ENCODE data around the gene ADGRB3.
"Not testable (repeated sequence)": the region's sequence is repeated elsewhere in the genome, so short reads cannot be mapped to it uniquely, and the experiment has no call there.

Gene ADGRB3

DNA sequence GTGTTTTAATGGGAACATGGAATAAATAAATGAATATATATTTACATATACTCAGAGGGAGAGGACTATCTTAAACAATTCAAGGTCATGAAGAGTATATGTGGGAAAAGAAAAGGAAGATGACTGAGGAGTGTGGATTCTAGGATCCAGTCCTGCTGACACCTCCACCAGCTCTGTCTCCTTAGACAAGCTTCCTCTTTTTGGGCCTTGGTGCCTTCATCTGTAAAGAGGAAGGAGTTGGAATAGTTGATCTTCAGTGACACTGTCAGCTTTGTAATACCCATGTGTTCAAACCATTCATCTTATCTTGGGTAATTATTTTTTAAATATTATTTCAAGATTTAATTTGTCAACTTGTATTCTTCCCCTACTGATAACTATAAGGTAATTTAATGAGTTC is 338.0 kb downstream of the ADGRB3 start:
- no peak for DNase-seq

DNA sequence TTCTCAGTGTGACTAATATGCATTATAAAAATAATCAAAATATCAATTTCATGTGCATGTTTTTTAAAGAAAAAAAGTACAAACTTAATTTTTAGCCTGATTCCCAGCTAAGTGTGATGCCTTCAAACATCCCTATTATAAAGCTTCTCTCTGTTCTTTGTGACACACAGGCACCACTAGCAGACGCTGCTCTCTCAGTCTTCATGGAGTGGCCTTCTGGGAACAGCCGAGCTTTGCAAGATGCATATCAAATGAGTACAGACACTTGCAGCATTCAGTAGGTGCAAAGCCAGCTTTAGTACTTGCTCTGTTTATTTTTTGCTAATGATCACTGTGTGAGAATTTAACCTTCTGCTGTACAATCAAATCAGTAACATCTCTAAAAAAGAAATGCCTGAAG is 340.0 kb downstream of the ADGRB3 start:
- no peak for DNase-seq

DNA sequence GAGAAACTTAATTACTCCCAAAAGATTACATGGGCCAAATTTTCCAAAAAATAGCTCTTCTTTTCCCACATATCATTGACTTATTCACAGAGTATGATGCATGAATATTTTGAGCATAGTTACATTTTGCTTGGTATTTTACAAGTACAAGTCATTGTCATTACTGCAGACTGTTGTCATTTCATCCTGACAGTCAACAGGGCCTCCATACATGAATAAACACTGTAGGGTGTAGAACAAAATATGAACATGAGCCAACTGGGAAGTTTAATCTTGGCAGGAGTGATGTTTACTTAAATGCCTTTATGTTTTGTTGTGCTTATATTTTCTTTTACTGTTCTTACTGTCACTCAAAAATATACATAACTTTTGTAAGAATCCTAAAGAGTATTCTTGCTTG is 340.7 kb downstream of the ADGRB3 start:
- DNase-seq: no peak

DNA sequence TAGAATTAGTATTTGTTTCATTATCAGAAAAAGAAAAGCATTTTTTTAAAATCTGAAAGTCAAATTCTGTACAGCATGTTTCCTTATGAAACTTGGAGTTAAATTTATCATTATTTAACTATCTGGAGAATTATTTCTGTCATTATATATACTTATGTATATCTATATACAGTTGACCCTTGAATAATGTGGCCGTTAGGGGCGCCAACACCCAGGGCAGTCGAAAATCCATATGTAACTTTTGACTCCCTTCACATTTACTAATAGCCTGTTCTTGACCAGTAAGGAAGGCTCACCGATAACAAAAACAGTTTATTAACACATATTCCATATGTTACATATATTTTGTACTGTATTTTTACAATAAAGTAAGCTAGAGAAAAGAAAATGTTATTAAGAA is 341.2 kb downstream of the ADGRB3 start:
- DNase-seq: no peak

DNA sequence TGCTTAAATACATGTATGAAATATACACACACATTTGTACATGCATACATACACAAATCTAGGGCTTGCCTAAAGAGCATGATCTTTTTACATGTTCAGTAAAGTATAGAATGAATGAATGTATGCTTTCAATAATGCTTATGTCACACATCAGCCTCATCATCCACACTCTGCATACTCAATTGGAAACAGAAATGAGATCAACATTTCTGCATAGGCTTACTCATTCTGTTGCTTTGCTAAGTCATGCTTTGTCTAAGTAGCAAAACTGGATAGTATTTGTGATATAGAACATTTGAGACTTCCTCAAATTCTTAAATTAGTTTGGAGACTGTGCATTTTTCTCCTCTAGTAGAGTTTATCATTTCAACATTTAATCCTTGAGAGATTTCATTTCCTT is 343.3 kb downstream of the ADGRB3 start:
- no peak for DNase-seq

DNA sequence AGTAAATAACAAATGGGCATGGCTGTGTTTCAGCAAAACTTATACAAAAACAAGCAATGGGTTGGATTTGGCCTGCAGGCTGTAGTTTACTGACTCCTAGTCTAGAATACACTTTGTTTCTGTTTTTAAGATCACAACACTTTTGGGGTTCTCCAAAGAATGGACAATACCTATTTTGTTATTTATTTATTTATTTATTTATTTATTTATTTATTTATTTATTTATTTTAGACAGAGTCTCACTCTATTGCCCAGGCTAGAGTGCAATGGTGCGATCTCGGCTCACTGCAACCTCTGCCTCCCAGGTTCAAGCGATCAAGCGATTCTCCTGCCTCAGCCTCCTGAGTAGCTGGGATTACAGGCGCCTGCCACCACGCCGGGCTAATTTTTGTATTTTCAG is 346.6 kb downstream of the ADGRB3 start:
- not testable (repeated sequence) for DNase-seq

DNA sequence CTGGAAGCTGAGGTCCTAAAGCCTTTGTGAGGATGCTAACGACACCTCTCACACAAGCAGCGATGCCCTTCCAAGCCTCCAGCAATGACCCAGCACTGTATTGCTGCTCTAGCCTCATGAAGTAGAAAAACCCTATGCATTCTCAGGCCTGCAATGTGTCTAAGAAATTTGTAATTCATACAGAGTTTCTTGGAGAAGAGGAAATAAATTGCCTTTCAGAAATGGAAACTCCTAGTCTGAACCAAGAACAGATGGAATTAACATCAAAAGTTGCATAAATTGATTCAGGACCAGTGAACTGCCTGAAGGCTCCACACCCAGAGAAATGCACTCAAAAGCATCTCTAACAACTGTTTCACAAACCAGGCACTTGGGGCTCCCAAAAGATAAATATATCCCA is 353.6 kb downstream of the ADGRB3 start:
- DNase-seq: no peak

DNA sequence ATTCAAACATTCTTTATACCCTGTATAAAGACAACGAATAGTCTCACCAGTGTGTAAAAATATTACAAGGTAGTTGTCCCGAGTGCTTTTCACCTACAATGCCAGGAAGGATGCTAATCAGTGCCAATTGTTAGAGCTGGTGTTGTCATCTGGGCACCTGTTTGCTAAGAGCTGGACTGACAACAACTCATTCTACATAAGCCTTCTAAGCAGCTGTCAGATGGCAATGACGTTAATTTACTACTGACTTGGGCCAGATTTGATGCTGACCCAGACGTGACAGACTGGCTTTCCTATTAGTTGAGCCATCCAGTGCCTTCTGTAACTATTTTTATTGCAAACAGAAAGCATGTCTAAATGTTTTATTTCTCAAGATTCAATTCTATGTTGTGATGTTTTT is 355.2 kb downstream of the ADGRB3 start:
- DNase-seq: no peak

DNA sequence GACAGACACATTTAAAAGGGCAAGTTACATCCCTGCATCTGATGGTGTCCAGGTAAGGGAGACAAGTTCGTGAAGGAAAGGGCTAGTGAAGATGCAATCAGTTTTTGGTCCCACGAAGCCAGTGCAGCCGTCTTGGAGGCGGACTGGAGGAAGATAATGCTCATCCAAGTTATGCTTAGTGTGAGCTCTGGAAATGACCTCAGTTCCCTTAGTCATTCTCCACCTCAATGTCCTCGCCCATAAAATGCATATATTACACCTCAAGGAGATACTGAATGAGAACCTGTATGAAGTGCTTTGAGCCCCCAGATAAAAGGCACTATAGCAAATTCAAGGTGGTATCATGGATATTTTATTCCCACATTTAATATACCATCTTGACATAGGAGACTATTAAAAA is 358.8 kb downstream of the ADGRB3 start:
- no peak for DNase-seq

DNA sequence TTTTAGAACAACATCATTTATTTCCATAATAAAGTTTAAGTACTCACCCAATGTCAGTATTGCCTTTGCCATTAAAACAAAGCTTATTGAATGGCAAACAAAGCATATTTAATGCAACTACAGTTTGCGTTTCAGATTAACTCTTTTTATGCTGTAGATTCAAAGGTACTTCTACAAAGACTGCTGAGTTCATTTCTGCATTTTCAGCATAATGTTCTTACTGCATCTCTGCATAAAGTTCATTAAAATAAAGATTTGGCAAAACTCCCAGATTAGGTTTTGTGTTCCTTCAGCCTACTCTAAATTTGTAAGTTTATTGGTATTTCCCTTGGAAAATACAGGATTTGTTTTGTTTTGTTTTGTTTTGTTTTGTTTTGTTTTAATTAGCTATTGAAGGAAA is 359.4 kb downstream of the ADGRB3 start:
- DNase-seq: no peak

DNA sequence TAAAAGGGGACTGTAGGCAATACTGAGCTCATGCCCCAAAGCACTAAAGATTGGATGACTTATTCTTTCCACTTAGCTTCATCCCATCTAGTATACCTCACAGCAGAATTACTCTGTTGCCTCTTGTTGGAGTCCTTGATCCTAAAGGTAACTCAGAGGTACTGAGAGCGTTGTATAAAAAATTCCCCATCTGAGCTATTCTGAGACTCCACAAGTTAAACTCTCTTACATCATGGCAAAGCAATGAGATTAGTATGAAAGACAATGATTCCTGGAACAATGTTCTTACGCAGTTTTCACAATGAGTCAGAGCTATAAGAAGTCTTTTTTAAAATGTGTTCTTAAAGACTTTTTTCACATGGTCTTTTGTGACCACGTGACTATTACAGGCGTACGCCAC is 370.1 kb downstream of the ADGRB3 start:
- no peak for DNase-seq

DNA sequence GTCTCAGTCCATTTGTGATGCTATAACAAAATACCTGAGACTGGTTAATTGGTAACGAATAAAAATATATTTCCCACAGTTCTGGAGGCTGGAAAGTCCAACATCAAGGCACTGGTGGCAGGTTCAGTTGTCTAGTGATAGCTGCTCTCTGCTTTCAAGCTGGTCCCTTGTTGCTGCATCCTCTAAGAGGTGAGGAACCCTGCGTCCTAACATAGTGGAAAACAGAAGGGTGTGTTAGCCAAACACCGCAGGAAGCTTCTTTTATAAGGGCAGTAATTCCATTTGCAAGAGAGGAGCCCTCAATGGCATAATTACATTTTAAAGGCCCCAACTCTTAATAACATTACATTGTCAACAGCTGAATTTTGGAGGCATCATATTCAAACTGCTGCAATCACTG is 372.7 kb downstream of the ADGRB3 start:
- DNase-seq: no peak

DNA sequence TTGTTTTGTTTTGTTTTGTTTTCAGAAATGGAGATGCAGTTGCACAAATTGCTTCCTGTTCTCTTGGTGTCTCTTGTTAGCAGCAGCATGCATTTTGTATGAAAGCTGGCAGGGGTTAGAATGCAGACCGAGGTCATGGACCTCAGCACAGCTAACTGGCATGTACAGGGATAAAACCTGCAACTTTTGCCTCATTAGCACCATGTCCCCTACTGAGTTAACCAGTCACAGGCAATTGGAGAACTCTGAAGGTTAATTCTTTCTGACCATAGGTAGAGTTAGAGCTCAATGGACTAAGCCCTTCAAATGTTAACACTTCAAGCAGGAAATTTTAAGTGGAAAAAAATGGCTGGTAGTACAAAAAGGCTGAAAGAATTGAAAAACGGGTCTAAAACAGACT is 377.1 kb downstream of the ADGRB3 start:
- DNase-seq: no peak

DNA sequence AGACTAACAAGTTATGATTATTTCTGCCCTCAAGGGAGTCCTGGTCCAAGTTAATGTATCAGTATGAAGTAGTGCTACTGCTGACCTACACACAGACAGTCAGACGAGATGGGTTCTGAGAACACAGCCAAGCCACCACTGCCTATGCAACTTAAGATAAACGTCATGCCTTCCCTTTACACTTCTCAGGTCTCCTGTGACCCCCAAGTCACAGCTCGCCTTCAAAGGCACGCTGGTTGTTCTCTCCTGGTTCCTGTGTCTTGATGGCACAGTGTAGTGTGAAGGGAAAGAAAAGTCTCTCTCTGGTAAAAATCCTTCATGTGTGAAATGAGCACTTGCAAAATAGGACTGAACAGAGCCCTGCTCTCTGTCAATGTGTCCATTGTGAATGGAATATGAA is 377.8 kb downstream of the ADGRB3 start:
- DNase-seq: no peak

DNA sequence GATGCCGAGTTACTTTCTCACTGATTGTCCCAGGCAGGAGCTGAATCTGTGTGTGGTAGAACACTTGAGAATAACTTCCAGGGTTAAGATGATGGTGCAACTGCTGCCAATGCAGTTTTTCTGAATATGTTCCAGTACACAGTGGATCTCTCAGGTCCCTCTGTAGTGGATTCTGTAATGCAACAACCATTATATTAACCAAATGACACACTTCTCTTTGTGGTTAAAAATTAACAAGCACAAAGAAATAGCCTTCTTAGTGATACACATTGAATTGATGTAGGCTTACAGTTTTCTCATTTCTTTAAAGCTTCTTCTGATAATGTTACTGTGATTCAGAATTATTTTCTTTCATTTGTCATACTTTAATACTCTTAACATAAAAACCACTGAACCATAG is 383.8 kb downstream of the ADGRB3 start:
- DNase-seq: no peak

DNA sequence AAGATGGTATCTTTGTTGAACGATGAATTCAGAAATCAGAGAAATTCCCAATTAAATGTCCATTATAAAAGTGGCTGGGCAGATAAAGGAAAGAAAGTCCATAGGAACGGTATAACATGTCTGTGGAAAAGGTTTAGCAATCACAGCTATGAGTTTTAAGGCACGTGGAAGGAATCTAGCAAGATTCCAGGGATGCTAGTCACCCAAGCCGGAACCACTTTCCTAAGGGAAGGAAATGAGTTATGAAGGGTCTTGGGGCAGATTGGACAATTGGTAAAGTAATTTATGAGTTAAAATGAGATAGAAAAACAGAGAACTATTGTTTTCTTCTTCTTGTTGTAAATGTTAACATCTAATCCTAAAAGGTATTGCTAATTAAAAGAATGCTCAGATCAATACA is 384.8 kb downstream of the ADGRB3 start:
- no peak for DNase-seq

DNA sequence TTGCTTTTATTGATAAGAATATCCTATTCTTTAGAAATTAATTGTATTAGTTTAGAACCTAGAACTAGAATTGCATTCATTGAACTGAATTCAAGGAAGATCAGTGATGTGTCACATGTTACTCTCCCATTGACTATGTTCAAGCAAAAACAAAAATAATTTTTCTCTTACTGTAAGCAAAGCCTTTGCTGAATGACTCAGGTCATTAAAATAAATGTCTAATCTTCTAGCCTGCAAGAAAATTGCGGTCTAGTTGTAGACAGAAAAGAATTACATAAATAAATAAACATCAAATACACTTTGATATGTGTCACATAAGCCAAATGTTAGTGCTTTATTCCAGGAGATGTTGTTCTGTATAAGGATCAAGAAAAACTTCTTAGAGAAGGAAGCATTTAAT is 387.9 kb downstream of the ADGRB3 start:
- DNase-seq: no peak

DNA sequence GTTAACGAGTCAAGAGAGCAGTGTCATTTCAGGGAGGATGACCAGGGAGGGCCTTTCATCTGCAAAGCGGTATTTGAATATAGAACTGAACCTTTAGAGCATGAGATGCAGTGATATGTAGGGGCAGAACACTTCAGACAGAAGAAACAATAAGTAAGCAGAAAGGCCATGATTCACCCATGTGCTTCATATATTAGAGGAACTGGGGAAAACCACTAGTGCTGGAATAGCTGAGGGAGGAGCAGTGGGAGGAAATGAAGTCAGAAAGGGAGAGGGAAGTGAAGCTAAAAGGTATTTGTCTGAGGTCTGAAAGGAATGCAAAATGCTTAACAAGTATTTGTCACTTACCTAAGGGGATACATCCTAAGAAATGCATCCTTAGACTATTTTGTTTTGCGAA is 391.2 kb downstream of the ADGRB3 start:
- no peak for DNase-seq

DNA sequence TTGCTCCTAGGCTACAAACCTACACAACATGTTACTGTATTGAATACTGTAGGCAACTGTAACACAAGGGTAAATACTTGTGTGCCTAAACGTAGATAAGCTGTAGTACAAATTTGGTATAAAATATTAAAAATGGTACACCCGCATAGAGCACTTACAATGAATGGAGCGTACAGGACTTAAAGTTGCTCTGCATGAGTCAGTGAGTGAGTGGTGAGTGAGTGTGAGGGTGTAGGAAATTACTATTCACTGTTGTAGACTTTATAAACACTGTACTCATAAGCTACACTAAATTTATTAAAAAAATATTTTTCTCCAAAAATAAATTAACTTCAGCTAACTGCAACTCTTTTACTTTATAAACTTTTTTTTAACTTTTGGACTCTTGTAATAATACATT is 391.6 kb downstream of the ADGRB3 start:
- DNase-seq: no peak

DNA sequence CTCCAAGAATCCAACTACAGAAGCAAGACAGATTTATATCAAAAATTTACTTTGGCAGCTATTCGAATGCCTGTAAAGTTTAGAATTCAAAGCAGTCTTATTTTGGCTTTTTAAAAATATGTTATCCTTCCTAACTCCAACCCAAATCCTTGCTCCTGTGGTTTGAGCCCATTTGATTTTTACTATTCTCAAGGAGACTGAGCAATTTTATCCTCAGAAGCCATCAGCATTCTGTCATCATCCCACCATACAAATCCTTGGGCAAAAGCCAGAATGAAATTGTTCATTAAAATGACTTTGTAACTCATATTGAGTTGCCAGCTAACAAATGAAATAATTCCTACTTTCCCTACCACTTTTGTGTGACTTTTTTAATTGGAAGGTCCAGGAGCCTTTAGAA is 392.8 kb downstream of the ADGRB3 start:
- DNase-seq: no peak

DNA sequence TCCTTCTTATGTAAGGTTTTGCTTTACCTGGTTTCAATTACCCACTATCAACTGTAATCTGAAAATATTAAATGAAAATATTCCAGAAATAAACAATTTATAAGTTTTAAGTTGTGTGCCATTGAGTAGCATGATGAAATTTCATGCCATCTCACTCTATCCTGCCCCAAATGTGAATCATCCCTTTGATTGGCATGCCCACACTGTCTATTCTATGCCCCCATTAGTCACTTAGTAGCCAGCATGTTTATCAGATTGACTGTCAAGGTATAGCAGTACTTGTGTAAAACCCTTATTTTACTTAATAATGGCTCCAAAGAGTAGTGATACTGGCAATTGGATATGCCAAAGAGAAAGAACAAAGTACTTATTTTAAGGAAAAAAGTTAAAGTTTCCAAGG is 403.8 kb downstream of the ADGRB3 start:
- DNase-seq: no peak

DNA sequence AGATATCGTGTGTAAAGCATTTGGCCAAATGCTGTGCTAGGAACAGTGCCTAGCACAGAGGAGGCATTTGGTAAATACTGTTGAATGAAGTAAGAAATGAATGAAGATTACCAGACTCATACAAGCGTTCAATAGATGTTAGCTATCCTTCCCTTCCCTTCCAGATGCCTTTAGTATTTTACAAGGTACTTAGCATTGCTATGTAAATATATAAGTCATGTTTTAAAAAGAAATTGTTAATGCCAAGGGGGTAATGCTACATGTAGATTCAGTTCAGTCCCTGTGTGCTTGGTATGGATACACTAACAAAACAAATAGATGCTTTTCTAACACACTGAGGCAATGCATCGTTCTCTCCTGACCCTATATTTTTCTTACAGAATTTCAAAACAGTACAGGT is 407.2 kb downstream of the ADGRB3 start:
- no peak for DNase-seq

DNA sequence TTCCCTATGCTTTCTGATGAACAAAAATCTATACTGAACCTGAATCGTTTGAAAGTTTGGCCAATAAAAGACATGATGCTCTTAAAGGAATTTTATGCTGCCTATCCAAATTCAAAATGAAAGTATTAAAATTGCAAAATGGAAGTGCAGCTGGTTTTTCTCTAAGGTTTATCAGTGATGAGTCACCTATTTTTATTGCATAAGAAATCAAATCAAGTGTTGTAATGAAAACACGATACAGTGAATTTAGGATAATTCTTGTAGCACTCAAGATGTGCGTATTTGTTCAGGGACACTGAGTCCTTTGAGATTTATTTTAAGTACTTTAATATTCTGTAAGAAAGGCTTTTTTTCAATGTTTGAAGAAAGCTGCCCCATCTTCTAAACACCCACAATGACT is 409.5 kb downstream of the ADGRB3 start:
- DNase-seq: no peak

DNA sequence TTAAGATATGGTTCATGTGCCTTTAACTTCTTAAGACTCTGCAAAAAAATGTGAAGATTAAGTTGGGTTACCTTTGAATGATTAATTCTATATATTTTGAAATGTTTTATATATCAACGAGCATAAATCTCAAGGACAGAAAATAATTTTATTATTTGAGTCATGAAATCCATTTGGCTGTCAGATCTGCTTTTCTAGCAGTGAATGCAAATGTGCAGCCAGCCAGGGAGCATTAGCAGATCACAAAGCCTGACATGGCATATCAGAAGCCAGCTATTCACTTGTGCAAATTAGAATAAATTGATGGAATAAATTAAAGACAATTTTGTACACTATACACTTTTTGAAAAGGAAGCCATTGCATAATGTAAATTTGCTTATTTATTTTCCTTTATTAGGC is 424.3 kb downstream of the ADGRB3 start:
- DNase-seq: no peak

DNA sequence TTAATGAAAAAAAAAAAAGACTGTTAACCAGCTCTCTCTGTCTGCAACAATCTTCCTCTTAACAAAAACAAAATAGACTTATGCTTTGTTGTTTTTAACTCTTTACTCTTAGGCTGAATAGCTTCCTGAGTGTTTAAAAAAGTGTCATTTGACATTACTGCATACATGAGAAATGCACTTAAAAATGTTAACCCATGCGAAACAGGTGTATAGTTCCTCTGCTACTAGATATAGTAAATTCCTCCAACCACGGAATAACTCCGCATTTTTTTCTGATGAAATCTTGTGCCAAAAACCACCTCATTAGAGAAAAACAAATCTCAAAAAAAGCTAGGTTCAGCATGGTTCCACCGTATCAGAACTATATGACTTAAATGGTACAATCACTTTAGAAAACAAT is 426.0 kb downstream of the ADGRB3 start:
- no peak for DNase-seq

DNA sequence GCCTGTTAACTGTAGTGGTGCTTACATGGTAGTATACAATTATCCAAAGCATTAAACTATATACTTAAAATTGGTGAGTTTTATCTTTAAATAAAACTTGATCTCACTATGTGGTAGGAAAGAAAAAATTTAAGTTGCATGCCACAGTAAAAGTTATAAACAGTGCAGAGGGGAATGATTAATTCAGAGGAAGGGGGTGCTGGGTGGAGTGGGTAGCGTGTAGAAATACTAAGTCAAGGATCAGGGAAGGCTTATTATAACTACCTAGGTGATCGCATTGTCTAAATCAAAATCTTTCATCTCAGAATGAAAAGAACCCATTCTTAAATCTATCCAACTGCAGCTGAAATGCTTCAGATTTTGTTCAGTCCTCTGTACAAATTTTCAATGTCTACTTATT is 428.3 kb downstream of the ADGRB3 start:
- no peak for DNase-seq

DNA sequence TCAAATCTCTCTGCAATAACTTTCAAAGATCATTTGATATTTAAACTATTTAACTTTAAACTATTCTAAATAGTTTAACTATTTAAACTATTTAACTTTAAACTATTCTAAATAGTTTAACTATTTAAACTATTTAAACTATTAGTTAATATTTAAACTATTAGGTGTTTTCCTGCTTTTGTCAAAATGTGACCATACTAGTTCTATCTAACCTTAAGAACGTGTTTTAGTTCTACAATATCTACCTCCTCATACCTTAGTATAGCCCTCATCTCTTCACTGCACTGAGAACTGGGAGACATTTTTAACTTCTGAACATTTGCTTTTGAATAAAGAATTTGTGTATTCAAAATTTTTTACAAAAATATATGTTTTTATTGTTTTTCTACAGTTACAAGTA is 429.1 kb downstream of the ADGRB3 start:
- no peak for DNase-seq

All from NCI-H2171 (cell line).